HuH-7 (cell line): ENCODE results near the gene ZSCAN32.

Experiments
- DNase-seq: peaks from one replicate; pipeline ENCODE4 v3.0.0; 2011; ENCODE audit warnings: low spot score

ZSCAN32 gene

DNA sequence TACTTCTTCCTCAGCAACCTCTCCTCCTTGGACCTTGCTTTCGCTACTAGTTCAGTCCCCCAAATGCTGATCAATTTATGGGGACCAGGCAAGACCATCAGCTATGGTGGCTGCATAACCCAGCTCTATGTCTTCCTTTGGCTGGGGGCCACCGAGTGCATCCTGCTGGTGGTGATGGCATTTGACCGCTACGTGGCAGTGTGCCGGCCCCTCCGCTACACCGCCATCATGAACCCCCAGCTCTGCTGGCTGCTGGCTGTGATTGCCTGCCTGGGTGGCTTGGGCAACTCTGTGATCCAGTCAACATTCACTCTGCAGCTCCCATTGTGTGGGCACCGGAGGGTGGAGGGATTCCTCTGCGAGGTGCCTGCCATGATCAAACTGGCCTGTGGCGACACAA is 44.7 kb downstream of the ZSCAN32 start:
- DNase-seq, result no peak

DNA sequence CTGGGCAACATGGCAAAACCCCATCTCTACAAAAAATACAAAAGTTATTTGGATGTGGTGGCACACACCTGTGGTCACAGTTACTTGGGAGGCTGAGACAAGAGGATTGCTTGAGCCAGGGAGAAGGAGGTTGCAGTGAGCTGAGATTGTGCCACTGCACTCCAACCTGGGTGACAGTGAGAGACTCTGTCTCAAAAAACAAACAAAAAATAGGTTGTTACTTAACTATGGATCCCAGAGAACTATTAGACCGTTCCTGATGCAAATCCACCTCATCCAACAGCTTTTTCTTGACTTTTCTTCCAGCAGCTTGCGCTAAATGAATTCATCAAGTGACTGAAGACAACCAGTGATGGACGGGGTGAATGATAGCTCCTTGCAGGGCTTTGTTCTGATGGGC is 45.2 kb downstream of the ZSCAN32 start, which contains the start of gene OR2C1:
Gene OR2C1 (plus strand): TSS at position 301 of the 400 bp plus-strand sequence. CDS start 52 bp downstream, at position 353.
- DNase-seq, result no peak

DNA sequence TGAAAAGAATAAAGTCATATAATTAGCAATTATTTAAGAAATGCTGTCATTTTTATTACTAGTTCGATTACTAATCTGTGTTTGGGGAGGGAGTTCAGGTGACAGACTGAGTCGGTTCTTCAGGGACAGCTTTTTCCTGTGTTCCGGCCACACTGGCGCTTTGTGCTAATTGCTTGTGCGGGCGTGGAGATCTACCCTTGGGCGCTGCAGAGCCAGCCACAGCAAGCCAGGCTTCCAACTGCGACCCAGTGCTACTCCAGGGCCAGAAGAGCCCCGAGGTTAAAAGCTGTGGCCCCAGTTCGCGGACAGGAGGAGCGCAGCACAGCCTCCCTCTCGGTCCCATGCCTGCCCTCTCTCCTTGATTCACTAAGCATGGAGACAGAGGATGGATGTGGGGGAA is 51.6 kb downstream of the ZSCAN32 start:
- DNase-seq, result no peak

DNA sequence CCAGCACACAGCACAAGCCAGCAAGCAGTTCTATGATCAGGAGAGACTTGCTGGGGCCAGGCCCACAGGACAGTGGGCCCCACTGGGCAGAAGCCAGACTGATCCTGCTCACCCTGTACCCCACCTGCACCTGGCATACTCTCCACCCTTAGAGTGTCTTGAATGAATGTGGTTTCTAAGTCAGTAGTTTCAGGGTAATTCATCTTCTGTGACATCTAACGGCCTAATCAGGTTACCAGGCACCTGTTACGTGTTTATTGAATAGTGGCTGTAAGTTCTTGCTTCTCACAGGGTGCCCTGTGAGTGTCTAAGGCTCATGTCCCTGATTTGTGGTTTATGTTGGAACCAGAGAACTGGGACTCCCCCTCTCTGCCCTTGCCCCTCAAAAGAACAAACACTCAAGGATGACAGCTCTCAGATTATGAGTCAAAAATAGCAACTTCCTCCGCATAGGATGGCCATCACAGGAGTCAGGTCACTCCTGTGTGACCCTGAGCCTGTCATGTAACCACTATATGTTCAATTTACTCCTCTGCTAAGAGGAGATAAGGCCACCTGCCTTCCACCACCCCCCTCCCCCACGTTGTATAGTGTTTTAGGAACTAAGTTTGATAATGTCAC is 52.1 kb downstream of the ZSCAN32 start:
- no peak for DNase-seq

DNA sequence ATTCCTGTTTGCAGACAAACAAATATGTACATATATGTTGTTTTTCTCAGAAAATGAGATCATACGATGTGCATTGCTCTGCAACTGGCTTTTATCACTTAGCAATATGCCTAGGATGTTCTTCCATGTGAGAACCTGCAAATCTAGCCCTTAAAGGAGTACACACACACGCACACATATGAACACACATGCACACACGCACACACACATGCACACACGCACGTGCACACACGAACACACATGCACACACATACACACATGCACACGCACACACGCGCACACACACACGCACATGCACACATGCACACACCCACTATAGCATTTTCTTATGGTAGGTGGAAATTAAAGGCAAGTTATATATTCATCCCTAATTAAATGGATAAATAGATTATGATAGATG is 53.2 kb downstream of the ZSCAN32 start:
- no peak for DNase-seq

DNA sequence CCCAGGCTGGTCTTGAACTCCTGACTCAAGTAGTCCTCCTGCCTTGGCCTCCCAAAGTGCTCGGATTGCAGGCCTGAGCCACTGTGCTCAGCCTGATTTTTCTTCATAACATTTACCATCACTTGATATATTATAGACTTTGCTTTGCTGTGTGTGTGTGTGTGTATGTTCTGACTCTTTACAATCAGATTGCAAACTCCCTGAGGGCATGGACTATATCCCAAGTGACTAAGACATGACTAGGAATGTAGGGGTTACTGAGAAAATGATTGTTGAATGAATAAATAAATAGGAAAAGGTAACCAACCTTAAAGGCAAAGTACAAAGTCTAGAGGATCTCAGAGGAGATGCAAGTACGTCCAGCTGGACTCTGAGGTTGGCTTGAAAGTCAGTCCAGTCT is 54.8 kb downstream of the ZSCAN32 start:
- no peak for DNase-seq
